Stomach smooth muscle (tissue), 2 donors: ENCODE measurements around the gene LINGO3.
"Not testable (repeated sequence)": the region's sequence is repeated elsewhere in the genome, so short reads cannot be mapped to it uniquely, and the experiment has no call there.

Source experiments
- H3K27ac ChIP-seq: one replicate; pipeline ENCODE4 v1.7.0; 2013; ENCODE audit warnings: mild to moderate bottlenecking, low read length, inconsistent platforms
- H3K27me3 ChIP-seq, 2 donors: one replicate each; pipeline ENCODE4 v1.7.0; 2013; ENCODE audit warnings: low read length in 2 of 2; ENCODE audit not compliant: insufficient read depth in 2 of 2, control insufficient read depth in 1 of 2
- H3K36me3 ChIP-seq, 2 donors: one replicate each; pipeline ENCODE4 v1.7.0; 2013; ENCODE audit warnings: low read length in 2 of 2; ENCODE audit not compliant: control insufficient read depth in 2 of 2, insufficient read depth in 2 of 2
- H3K4me1 ChIP-seq: one replicate; pipeline ENCODE4 v1.7.0; 2013; ENCODE audit warnings: low read length; ENCODE audit not compliant: control insufficient read depth, insufficient read depth
- H3K4me3 ChIP-seq, 2 donors: one replicate each; pipeline ENCODE4 v1.7.0; 2013; ENCODE audit warnings: low read length in 2 of 2
- H3K9ac ChIP-seq, 2 donors: one replicate each; pipeline ENCODE4 v1.7.0; 2013; ENCODE audit warnings: low read length in 2 of 2, mild to moderate bottlenecking in 1 of 2
- H3K9me3 ChIP-seq, 2 donors: one replicate each; pipeline ENCODE4 v1.7.0; 2013; ENCODE audit warnings: low read length in 2 of 2; ENCODE audit not compliant: control insufficient read depth in 2 of 2
- donor health status: healthy.
- donor health status: Pancreatic carcinoma.

The LINGO3 gene

GRCh38 chr19:2288338-2288817 lies 19.6 kb downstream of the LINGO3 start:
- no peak overlapping the region for H3K27ac ChIP-seq
- H3K9ac ChIP-seq = no peak overlapping the region
- peaks cover 24 to 37% of the 10 kb centered on the region in 2 donors for H3K27me3 ChIP-seq
- no peaks in the 10 kb centered on the region for H3K36me3 ChIP-seq
- peaks cover 21% of the 10 kb centered on the region for H3K4me1 ChIP-seq
- no peaks in the 10 kb centered on the region for H3K9me3 ChIP-seq
- H3K4me3 ChIP-seq = no peak overlapping the region

- Histone ChIP-seq H3K9ac (no peak overlapping the region), H3K9me3 (no peaks in the 10 kb centered on the region), H3K27me3 (peaks cover 23 to 37% of the 10 kb centered on the region in 2 donors), H3K4me1 (peaks cover 21% of the 10 kb centered on the region), H3K4me3 (no peak overlapping the region), H3K27ac (no peak overlapping the region), H3K36me3 (no peaks in the 10 kb centered on the region)
Observed at GRCh38 chr19:2287585-2288337, 20.2 kb downstream of the LINGO3 start.

GRCh38 chr19:2286402-2287140 lies 21.4 kb downstream of the LINGO3 start:
- Histone ChIP-seq H3K4me3 (no peak overlapping the region), H3K36me3 (no peaks in the 10 kb centered on the region), H3K9ac (no peak overlapping the region), H3K4me1 (peaks cover 30% of the 10 kb centered on the region), H3K27ac (no peak overlapping the region), H3K9me3 (no peaks in the 10 kb centered on the region), H3K27me3 (peaks cover 17 to 33% of the 10 kb centered on the region in 2 donors)

GRCh38 chr19:2283835-2284507 lies 24.0 kb downstream of the LINGO3 start:
- Histone ChIP-seq H3K27ac (no peak overlapping the region), H3K4me3 (no peak overlapping the region), H3K9ac (no peak overlapping the region), H3K27me3 (peaks cover 5 to 7% of the 10 kb centered on the region in 2 donors), H3K4me1 (peaks cover 10% of the 10 kb centered on the region), H3K9me3 (no peaks in the 10 kb centered on the region), H3K36me3 (no peaks in the 10 kb centered on the region)

DNA sequence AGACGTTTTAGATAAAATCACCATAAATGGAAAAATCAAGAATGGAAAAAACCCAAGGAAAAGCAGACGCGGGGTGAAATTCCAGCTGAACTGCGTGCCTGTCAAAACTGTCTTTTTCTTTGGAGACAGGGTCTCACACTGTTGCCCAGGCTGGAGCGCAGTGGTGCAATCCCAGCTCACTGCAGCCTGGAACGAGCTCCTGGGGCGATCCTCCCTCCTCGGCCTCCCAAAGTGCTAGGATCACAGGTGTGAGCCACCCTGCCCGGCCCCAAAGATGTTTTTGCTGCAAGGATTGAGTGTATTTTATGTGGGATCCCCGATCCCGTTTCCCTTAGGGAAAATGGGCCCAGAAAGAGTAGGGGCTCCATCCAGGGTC lies 25.1 kb downstream of the LINGO3 start:
- Histone ChIP-seq H3K4me1 (peaks cover 10% of the 10 kb centered on the region), H3K9ac (no peak overlapping the region), H3K9me3 (no peaks in the 10 kb centered on the region), H3K36me3 (no peaks in the 10 kb centered on the region), H3K27me3 (no peaks in the 10 kb centered on the region), H3K27ac (no peak overlapping the region), H3K4me3 (no peak overlapping the region)

DNA sequence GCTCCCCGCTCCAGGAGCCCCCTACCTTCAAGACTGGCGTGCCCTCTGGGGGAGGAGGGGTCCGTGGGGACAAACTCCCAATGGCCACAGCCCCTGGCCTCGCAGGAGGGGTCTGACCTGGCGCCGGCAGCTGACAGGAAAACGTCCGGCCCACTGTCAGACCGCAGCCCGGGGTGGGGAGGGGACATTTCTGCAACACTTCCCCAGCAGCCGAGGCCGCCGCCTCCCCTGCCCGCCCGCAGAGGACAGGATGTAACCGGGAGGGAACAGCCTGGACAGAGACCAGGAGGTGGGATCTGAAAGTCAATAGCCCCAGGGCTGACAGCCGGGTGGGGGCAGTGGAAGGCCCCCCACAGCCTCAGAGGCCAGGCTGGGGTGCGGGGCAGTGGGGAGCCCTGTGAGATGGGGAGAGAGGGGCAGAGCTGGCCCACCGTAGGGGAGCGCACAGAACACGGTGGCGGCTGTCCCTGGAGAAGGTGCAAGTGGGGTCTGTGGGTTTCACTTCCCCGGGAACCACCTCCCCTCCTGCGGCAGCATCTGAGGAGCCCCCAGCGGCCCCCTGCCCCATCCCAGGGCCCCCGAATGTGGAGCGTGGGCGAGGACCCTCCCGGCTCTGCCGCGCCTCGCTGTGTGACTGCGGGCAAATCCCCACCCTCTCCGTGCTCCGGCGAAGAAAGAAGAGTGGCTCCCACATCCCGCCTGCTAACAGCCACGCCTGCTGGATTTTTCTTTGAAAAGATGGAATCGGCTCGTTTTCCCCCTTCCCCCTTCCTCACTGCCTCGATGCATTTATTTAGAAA lies 25.7 kb downstream of the LINGO3 start, which contains the start of gene PEAK3:
PEAK3 (minus strand) TSS at position 114 of the 800 bp plus-strand sequence. CDS start 1,244 bp downstream, outside the sequence.
- H3K4me1 ChIP-seq = peaks cover 10% of the 10 kb centered on the region
- peak within 1 kb of the TSS in 1 of 2 donors; percentile 52 for H3K4me3 ChIP-seq
- H3K36me3 ChIP-seq = no peaks in the 10 kb centered on the region
- no peaks in the 10 kb centered on the region for H3K27me3 ChIP-seq
- no peak within 1 kb of the TSS for H3K27ac ChIP-seq
- H3K9me3 ChIP-seq = no peaks in the 10 kb centered on the region
- H3K9ac ChIP-seq = peak within 1 kb of the TSS in 1 of 2 donors; percentile 9

DNA sequence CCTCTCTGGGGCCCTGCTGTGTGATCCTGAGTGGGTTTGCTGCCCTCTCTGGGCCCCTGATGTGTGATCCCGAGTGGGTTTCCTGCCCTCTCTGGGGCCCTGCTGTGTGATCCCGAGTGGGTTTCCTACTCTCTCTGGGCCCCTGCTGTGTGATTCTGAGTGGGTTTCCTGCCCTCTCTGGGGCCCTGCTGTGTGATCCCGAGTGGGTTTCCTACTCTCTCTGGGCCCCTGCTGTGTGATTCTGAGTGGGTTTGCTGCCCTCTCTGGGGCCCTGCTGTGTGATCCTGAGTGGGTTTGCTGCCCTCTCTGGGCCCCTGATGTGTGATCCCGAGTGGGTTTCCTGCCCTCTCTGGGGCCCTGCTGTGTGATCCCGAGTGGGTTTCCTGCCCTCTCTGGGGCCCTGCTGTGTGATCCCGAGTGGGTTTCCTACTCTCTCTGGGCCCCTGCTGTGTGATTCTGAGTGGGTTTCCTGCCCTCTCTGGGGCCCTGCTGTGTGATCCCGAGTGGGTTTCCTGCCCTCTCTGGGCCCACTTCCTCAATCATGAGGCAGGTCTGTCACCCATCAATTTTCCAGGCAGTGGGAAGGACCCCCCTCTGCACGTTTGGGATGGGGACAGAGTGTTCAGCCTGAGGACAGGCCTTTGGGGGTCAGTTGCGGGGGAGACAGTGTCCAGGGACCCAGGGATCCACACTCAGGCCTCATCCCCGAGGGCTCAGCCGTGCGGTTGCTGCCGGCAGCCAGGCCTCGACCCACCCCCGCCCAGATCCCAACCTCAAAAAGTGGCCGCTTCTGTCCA lies 26.5 kb downstream of the LINGO3 start:
- not testable (repeated sequence) for H3K27ac ChIP-seq, H3K36me3 ChIP-seq, H3K4me1 ChIP-seq, H3K27me3 ChIP-seq, H3K9me3 ChIP-seq
- Histone ChIP-seq H3K9ac (peak overlapping the region in 1 of 2 donors; percentile 9), H3K4me3 (peak overlapping the region in 1 of 2 donors; percentile 29)

GRCh38 chr19:2280633-2281264 lies 27.2 kb downstream of the LINGO3 start:
- H3K27ac ChIP-seq = no peak overlapping the region
- peaks cover 17% of the 10 kb centered on the region for H3K4me1 ChIP-seq
- no peak overlapping the region for H3K9ac ChIP-seq
- H3K9me3 ChIP-seq = no peaks in the 10 kb centered on the region
- H3K4me3 ChIP-seq = no peak overlapping the region
- H3K27me3 ChIP-seq = no peaks in the 10 kb centered on the region
- no peaks in the 10 kb centered on the region for H3K36me3 ChIP-seq

DNA sequence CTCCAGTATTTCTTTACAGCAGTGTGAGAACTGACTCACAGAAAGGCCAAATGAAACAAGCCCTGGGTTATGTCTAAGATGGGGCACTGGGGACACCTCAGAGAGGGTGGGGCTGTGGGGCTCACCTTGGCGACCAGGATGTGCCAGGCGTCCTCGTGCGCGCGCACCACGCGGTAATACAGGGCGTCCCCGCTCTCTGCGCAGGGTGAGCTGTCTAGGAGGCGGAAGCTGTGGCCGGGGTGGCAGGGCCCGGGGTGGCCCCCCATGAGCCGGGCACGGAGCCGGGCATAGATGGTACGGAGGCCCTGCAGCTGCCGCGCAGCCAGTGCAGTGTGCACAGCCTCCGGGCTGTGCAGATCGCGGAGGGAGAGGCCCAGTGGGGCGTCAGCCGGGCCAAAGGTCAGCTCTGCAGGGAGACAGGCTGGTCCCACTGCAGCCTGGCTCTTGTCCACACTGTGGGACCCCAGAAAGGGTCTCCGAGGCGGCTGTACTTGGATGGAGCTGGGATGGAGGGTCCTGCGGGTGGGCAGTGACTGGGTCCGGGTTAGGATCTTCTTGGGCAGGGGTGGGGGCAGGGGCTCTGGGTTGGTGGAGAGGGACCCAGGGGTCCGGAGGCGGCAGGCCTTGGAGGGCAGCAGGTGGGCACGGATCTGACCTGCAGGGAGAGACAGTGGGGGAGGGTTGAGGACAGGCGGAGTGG lies 29.3 kb downstream of the LINGO3 start:
- H3K9ac ChIP-seq = no peak overlapping the region
- peaks cover 35% of the 10 kb centered on the region for H3K4me1 ChIP-seq
- H3K4me3 ChIP-seq = no peak overlapping the region
- H3K9me3 ChIP-seq = no peaks in the 10 kb centered on the region
- no peak overlapping the region for H3K27ac ChIP-seq
- H3K27me3 ChIP-seq = no peaks in the 10 kb centered on the region
- H3K36me3 ChIP-seq = peaks cover 2 to 4% of the 10 kb centered on the region in 2 donors
